Mesendoderm (in vitro differentiated cells): ENCODE results near the gene ZNF485. TPM values are rescaled to one million over a fixed set of nuclear protein-coding genes. Genes with fewer than 3 reads are reported as not detected.
A peak's percentile ranks its signal among the peaks of the same experiment; 100 is the strongest.

ENCODE experiments used
- DNase-seq: peaks from one replicate; pipeline ENCODE4 v3.0.0; 2013
- H2AK5ac ChIP-seq: 2 replicates; pipeline ENCODE4 v1.6.1; 2013; ENCODE audit warnings: low read length, inconsistent platforms
- H2BK120ac ChIP-seq: 2 replicates; pipeline ENCODE4 v1.6.1; 2013; ENCODE audit warnings: low read depth, mild to moderate bottlenecking, low read length, moderate library complexity, mixed read lengths
- H2BK15ac ChIP-seq: replicated peaks from 2 replicates; pipeline ENCODE4 v1.6.1; 2013; ENCODE audit warnings: low read depth, mild to moderate bottlenecking, moderate library complexity
- H2BK5ac ChIP-seq: 2 replicates; pipeline ENCODE4 v1.6.1; 2013; ENCODE audit warnings: low read length, inconsistent platforms
- H3K18ac ChIP-seq: 2 replicates; pipeline ENCODE4 v1.6.1; 2013; ENCODE audit warnings: mild to moderate bottlenecking, low read length, mixed read lengths
- H3K23ac ChIP-seq: one replicate; pipeline ENCODE4 v1.6.1; 2013; ENCODE audit warnings: low read length
- H3K27ac ChIP-seq: 2 replicates; pipeline ENCODE4 v1.5.1; 2013; ENCODE audit warnings: low read depth, mild to moderate bottlenecking, inconsistent platforms, low read length, moderate library complexity
- H3K27me3 ChIP-seq: 2 replicates; pipeline ENCODE4 v1.6.1; 2013; ENCODE audit warnings: low read length, control low read depth, mild to moderate bottlenecking, inconsistent platforms; ENCODE audit not compliant: insufficient read depth, poor library complexity
- H3K36me3 ChIP-seq: 2 replicates; pipeline ENCODE4 v1.6.1; 2013; ENCODE audit warnings: low read length, inconsistent platforms; ENCODE audit not compliant: control insufficient read depth, insufficient read depth
- H3K4ac ChIP-seq: one replicate; pipeline ENCODE4 v1.6.1; 2013; ENCODE audit warnings: low read depth, mild to moderate bottlenecking, low read length, moderate library complexity
- H3K4me1 ChIP-seq: 2 replicates; pipeline ENCODE4 v1.6.1; 2013; ENCODE audit warnings: low read depth, low read length, inconsistent platforms; ENCODE audit not compliant: control insufficient read depth
- H3K4me2 ChIP-seq: 2 replicates; pipeline ENCODE4 v1.6.1; 2013; ENCODE audit warnings: low read length
- H3K4me3 ChIP-seq: 2 replicates; pipeline ENCODE4 v1.5.1; 2013; ENCODE audit warnings: mild to moderate bottlenecking, low read length
- H3K56ac ChIP-seq: one replicate; pipeline ENCODE4 v1.6.1; 2013; ENCODE audit warnings: low read length
- H3K79me1 ChIP-seq: 2 replicates; pipeline ENCODE4 v1.6.1; 2013; ENCODE audit warnings: low read length, inconsistent platforms
- H3K79me2 ChIP-seq: 2 replicates; pipeline ENCODE4 v1.6.1; 2013; ENCODE audit warnings: mild to moderate bottlenecking, low read length; ENCODE audit not compliant: control insufficient read depth, insufficient read depth
- H3K9ac ChIP-seq: 2 replicates; pipeline ENCODE4 v1.6.1; 2013; ENCODE audit warnings: low read length, inconsistent platforms
- H4K5ac ChIP-seq: one replicate; pipeline ENCODE4 v1.6.1; 2013; ENCODE audit warnings: low read length
- H4K8ac ChIP-seq: one replicate; pipeline ENCODE4 v1.6.1; 2013; ENCODE audit warnings: low read depth, mild to moderate bottlenecking, control low read depth, low read length, moderate library complexity
- WGBS: extraction: QIAGEN DNeasy Blood & Tissue Kit; methylation state at CpG from one replicate; pipeline ENCODE4 v1.1.7; 2013; ENCODE audit warnings: low lambda C conversion rate, missing lambda C conversion rate; ENCODE audit not compliant: insufficient coverage; ENCODE audit errors: extremely low coverage; 5-methylcytosine and 5-hydroxymethylcytosine counted together
- polyA plus RNA-seq, 2 experiments: library from polyadenylated mRNA; stranded (reverse); fragments of 200-250 nt; gene quantifications; one replicate each; pipeline ENCODE4 v1.2.3, GENCODE V29; 2013

The ZNF485 gene
- polyA plus RNA-seq (2013, experiment 1 of 2) = 4.3 TPM
- 4.6 TPM for polyA plus RNA-seq (2013, experiment 2 of 2)

DNA sequence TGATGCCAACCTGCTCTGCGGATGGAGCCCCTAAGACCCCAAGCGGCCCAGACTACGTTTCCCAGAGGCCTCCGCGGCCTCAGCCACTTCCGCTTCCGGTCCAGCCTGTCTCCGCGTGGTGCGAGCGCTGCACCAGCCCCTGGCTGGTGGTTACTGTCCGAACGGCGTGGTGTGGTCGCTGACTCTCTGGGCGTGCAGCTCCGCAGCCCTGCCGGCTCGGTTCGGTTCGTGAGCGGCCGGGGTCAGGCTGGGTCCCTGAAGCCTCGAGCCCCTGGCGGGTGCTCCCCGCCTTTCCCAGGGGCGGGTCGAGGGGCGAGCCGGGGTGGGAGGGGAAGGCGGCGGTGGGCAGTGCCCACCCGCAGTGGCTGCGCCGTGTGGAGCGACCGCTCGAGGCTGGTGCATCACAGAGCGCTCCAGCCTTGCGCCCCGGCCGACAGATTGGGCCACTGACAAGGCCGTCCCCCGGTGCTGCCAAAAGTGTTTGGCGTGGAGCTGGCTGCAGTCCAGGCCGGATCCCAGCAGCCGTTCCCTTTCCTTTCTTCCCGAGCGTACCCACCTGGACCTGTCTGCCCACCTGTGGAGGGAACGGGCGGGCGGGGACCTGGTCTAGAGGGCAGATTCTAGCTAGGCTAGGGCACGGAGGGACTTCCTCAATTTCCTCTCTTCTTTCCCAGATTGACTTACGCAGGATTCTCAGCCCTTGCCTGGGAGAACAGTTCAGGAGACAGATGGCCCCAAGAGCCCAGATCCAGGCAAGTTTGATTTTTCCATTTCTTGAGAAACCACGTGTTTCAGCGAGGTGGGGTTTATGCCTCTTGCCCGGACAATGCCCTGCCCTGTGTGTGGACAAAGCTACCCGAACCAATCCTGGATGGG, at the start of gene ZNF485:
Gene ZNF485 (plus strand): TSS at position 116 of the 876 bp plus-strand sequence. CDS start 613 bp downstream, at position 729.
- no peak within 1 kb of the TSS for H2BK5ac ChIP-seq
- no peak within 1 kb of the TSS for H2AK5ac ChIP-seq
- peak within 1 kb of the TSS; percentile 50 for H3K4me3 ChIP-seq
- H4K5ac ChIP-seq = no peak within 1 kb of the TSS
- H3K23ac ChIP-seq = no peak within 1 kb of the TSS
- H3K56ac ChIP-seq = peak within 1 kb of the TSS; percentile 90
- H3K36me3 ChIP-seq = no peaks in the 10 kb centered on the region
- no peaks in the 10 kb centered on the region for H3K27me3 ChIP-seq
- H3K4ac ChIP-seq = no peak within 1 kb of the TSS
- H3K4me1 ChIP-seq = no peaks in the 10 kb centered on the region
- H3K4me2 ChIP-seq = peak within 1 kb of the TSS; percentile 78
- no peak within 1 kb of the TSS for H3K27ac ChIP-seq
- H2BK120ac ChIP-seq = no peak within 1 kb of the TSS
- no CpG with 5 or more reads among the region's 58 CpGs for WGBS
- peak; percentile 82 for DNase-seq
- no peak within 1 kb of the TSS for H4K8ac ChIP-seq
- peak within 1 kb of the TSS; percentile 6 for H3K18ac ChIP-seq
- H3K79me1 ChIP-seq = no peaks in the 10 kb centered on the region
- peak within 1 kb of the TSS; percentile 72 for H3K9ac ChIP-seq
- H2BK15ac ChIP-seq = no peak within 1 kb of the TSS
- no peaks in the 10 kb centered on the region for H3K79me2 ChIP-seq

DNA sequence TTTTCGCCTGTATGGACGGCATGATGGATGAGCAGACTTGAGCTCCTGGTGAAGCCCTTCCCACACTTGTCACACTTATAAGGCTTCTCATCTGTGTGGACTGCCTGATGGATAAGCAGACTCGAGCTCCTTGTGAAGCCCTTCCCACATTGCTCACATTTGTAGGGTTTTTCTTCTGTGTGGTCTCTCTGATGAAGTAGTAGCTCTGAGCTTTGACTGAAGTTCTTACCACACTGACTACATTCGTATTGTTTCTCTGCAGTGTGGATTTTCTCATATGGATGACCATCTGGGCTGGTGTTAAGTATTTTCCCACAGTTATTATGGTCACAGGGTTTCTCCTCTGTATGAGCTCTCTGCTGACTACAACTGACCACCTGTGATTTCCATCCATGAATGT, 49.0 kb upstream of the ZNF485 start:
- Histone ChIP-seq H3K4me1 (no peaks in the 10 kb centered on the region), H3K56ac (no peak overlapping the region), H3K36me3 (peaks cover 10% of the 10 kb centered on the region), H2BK15ac (no peak overlapping the region), H3K27me3 (no peaks in the 10 kb centered on the region), H3K4me2 (no peak overlapping the region), H3K18ac (no peak overlapping the region), H3K4ac (no peak overlapping the region), H4K5ac (no peak overlapping the region), H3K79me2 (no peaks in the 10 kb centered on the region), H3K27ac (no peak overlapping the region), H3K79me1 (no peaks in the 10 kb centered on the region), H2BK5ac (no peak overlapping the region), H3K9ac (no peak overlapping the region), H3K23ac (no peak overlapping the region), H4K8ac (no peak overlapping the region), H2BK120ac (no peak overlapping the region), H3K4me3 (peak overlapping the region; percentile 34), H2AK5ac (no peak overlapping the region)
- DNase-seq = no peak
- no CpG with 5 or more reads among the region's 4 CpGs for WGBS

DNA sequence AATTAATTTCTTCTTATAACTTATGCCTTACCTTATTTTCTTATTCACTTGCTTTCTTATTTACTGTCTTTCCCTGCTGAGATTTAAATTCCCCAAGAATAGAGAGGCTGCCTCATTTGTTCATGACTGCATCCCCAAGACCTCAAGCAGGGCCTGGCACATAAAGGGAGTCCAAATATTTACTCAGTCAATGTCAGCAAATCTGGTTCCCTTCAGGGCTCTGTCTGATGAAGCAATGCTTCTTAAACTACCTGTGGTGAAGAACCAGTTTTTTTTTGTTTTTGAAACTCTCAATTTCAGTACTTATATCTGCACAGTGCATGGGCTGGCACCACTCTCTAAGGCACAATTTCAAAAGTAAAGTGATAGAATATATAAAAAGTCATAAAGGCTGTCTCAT, 36.6 kb upstream of the ZNF485 start:
- Histone ChIP-seq H2AK5ac (no peak overlapping the region), H3K36me3 (peaks cover 2% of the 10 kb centered on the region), H3K79me1 (peaks cover 17% of the 10 kb centered on the region)

DNA sequence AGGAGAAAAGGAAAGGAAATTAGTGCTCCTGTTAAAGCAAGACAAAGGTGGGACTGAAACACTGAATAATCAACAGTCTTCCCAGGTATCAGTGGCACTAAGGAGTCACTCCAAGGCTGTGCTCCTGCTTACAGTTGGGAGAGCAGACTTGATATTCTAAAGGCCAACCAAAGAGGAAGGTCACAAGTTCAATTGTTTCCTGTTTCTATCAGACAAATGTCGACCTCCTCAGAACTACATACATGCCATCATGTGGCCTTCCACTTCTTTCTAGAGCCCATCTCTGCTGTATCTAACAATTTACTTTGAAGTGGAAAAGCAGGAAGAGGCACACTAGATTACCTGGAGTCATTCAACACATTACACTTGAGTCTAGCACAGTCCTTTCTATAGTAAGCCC, 35.3 kb upstream of the ZNF485 start:
- no peak overlapping the region for H4K5ac ChIP-seq
- H3K36me3 ChIP-seq = peaks cover 2% of the 10 kb centered on the region
- H3K18ac ChIP-seq = no peak overlapping the region
- no peak overlapping the region for H4K8ac ChIP-seq
- no peak overlapping the region for H3K4ac ChIP-seq
- no peak overlapping the region for H2BK15ac ChIP-seq
- no peaks in the 10 kb centered on the region for H3K4me1 ChIP-seq
- WGBS = no CpG with 5 or more reads among the region's 1 CpG
- peaks cover 17% of the 10 kb centered on the region for H3K79me1 ChIP-seq
- no peak overlapping the region for H2BK5ac ChIP-seq
- DNase-seq = no peak
- no peaks in the 10 kb centered on the region for H3K79me2 ChIP-seq
- no peak overlapping the region for H3K4me3 ChIP-seq
- H3K27me3 ChIP-seq = no peaks in the 10 kb centered on the region
- H2AK5ac ChIP-seq = no peak overlapping the region
- no peak overlapping the region for H3K9ac ChIP-seq
- no peak overlapping the region for H2BK120ac ChIP-seq
- no peak overlapping the region for H3K4me2 ChIP-seq
- no peak overlapping the region for H3K27ac ChIP-seq
- no peak overlapping the region for H3K23ac ChIP-seq
- no peak overlapping the region for H3K56ac ChIP-seq

More for the DNA sequence above, 36.6 kb upstream of the ZNF485 start:
- H3K4me2 ChIP-seq = no peak overlapping the region
- H3K4me3 ChIP-seq = no peak overlapping the region
- no peak overlapping the region for H4K5ac ChIP-seq
- H3K27me3 ChIP-seq = no peaks in the 10 kb centered on the region
- no peaks in the 10 kb centered on the region for H3K4me1 ChIP-seq
- H3K18ac ChIP-seq = no peak overlapping the region
- no peak overlapping the region for H2BK15ac ChIP-seq
- no peak overlapping the region for H4K8ac ChIP-seq
- no peak overlapping the region for H3K56ac ChIP-seq
- H3K79me2 ChIP-seq = no peaks in the 10 kb centered on the region
- no peak for DNase-seq
- H3K9ac ChIP-seq = no peak overlapping the region
- no peak overlapping the region for H2BK5ac ChIP-seq
- no peak overlapping the region for H3K27ac ChIP-seq
- H3K23ac ChIP-seq = no peak overlapping the region
- H3K4ac ChIP-seq = no peak overlapping the region
- no peak overlapping the region for H2BK120ac ChIP-seq

DNA sequence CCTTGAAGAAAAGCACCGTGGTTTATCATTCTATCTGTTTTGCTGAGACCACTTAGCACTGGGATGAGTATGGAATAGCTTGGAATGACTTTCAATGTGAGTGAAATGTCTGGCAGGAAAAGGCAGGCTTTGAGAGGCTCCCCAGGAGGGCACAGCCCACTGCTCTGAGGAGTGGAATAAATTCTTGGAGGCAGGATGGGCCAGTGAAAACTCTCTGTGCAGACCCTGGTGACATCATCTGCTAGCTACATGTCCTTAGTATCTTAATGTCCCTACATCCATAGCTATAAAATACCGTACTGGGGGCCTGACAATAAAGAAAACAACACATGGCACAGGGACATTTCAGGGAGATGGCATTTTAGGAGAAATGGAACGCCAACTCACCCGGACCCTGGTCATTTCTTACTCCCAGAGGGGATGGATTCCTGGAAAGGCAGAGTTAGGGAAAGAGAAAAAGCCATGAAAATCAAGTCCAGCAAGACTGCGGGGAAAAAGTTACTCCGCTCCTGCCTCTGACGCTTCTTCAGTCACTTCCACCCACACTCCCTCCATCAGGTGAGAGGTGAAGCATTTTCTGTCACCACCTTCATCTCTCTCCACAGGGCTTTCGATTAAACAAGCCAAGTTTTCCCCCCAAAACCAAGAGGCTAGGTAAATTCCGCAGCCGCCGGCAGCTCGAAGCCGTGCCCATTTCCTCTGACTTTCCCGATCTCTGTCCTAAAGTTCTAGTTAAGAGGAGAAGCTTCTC, 32.8 kb upstream of the ZNF485 start:
- no peak overlapping the region for H4K5ac ChIP-seq
- peak; percentile 55 for DNase-seq

More for the DNA sequence above, 32.8 kb upstream of the ZNF485 start:
- H3K27ac ChIP-seq = no peak overlapping the region
- H4K8ac ChIP-seq = no peak overlapping the region
- peak overlapping the region; percentile 73 for H3K9ac ChIP-seq
- no peak overlapping the region for H2BK15ac ChIP-seq
- H3K4me3 ChIP-seq = peak overlapping the region; percentile 2
- no peaks in the 10 kb centered on the region for H3K4me1 ChIP-seq
- H3K23ac ChIP-seq = no peak overlapping the region
- no peak overlapping the region for H2BK5ac ChIP-seq
- no peak overlapping the region for H2BK120ac ChIP-seq
- no peaks in the 10 kb centered on the region for H3K79me2 ChIP-seq
- H2AK5ac ChIP-seq = no peak overlapping the region
- peaks cover 14% of the 10 kb centered on the region for H3K79me1 ChIP-seq
- WGBS = no CpG with 5 or more reads among the region's 14 CpGs
- H3K56ac ChIP-seq = peak overlapping the region; percentile 86
- H3K36me3 ChIP-seq = peaks cover 2% of the 10 kb centered on the region
- H3K4ac ChIP-seq = no peak overlapping the region
- H3K18ac ChIP-seq = peak overlapping the region; percentile 34
- H3K27me3 ChIP-seq = no peaks in the 10 kb centered on the region
- H3K4me2 ChIP-seq = peak overlapping the region; percentile 54
